ENCODE data around the gene CA7. TPM values are rescaled to one million over a fixed set of nuclear protein-coding genes. Genes with fewer than 3 reads are reported as not detected.

Gene CA7
- total RNA-seq, 2 donors from 2014 or later: not detected

GRCh38 chr16:66898933-66899309 lies 54.7 kb downstream of the CA7 start:
- Histone ChIP-seq H3K4me3 (no peak overlapping the region), H3K4me1 (peaks cover 0 to 51% of the 10 kb centered on the region in 2 donors), H3K9me3 (no peaks in the 10 kb centered on the region), H3K27ac (peak overlapping the region; percentile 90 to 96), H3K36me3 (no peaks in the 10 kb centered on the region), H3K27me3 (no peaks in the 10 kb centered on the region)
- no peak for DNase-seq (ENCODE audit: low spot score)
- TF ChIP-seq CTCF (IDR thresholded peaks at IDR 0.05): no peak

GRCh38 chr16:66899310-66899944 lies 55.2 kb downstream of the CA7 start:
- TF ChIP-seq CTCF (IDR thresholded peaks at IDR 0.05): no peak
- no peaks in the 10 kb centered on the region for H3K36me3 ChIP-seq
- no peak for DNase-seq (ENCODE audit: low spot score)
- no peaks in the 10 kb centered on the region for H3K9me3 ChIP-seq
- H3K27ac ChIP-seq: peak overlapping the region; percentile 90 to 96
- H3K27me3 ChIP-seq: no peaks in the 10 kb centered on the region
- H3K4me1 ChIP-seq: peaks cover 0 to 56% of the 10 kb centered on the region in 2 donors
- no peak overlapping the region for H3K4me3 ChIP-seq

GRCh38 chr16:66899945-66900710 lies 55.9 kb downstream of the CA7 start:
- H3K27me3 ChIP-seq: no peaks in the 10 kb centered on the region
- peaks cover 0 to 63% of the 10 kb centered on the region in 2 donors for H3K4me1 ChIP-seq
- H3K36me3 ChIP-seq: no peaks in the 10 kb centered on the region
- no peak overlapping the region for H3K4me3 ChIP-seq
- peak; percentile 88 for DNase-seq (ENCODE audit: low spot score)
- H3K9me3 ChIP-seq: no peaks in the 10 kb centered on the region
- H3K27ac ChIP-seq: peak overlapping the region; percentile 90 to 96
- TF ChIP-seq CTCF (IDR thresholded peaks at IDR 0.05): no peak

- Histone ChIP-seq H3K4me3 (no peak overlapping the region), H3K36me3 (no peaks in the 10 kb centered on the region), H3K9me3 (no peaks in the 10 kb centered on the region), H3K27ac (peak overlapping the region; percentile 90 to 96), H3K27me3 (no peaks in the 10 kb centered on the region), H3K4me1 (peaks cover 0 to 67% of the 10 kb centered on the region in 2 donors)
- no peak for DNase-seq (ENCODE audit: low spot score)
- no peak for TF ChIP-seq CTCF (IDR thresholded peaks at IDR 0.05)
Observed at GRCh38 chr16:66900721-66901441, 56.7 kb downstream of the CA7 start.

GRCh38 chr16:66901626-66902025 lies 57.4 kb downstream of the CA7 start:
- Histone ChIP-seq H3K27me3 (no peaks in the 10 kb centered on the region), H3K27ac (peak overlapping the region; percentile 90 to 96), H3K4me3 (no peak overlapping the region), H3K36me3 (no peaks in the 10 kb centered on the region), H3K4me1 (peaks cover 0 to 75% of the 10 kb centered on the region in 2 donors), H3K9me3 (no peaks in the 10 kb centered on the region)
- no peak for TF ChIP-seq CTCF (IDR thresholded peaks at IDR 0.05)
- DNase-seq (ENCODE audit: low spot score): no peak

Measured in right atrium auricular region (tissue), 2 donors.